Keratinocyte (primary cell): ENCODE results near the gene CNTLN. TPM values are rescaled to one million over a fixed set of nuclear protein-coding genes. Genes with fewer than 3 reads are reported as not detected.

ENCODE experiments used
- DNase-seq: peaks from one replicate; pipeline ENCODE4 v3.0.0-alpha.2; 2011; ENCODE audit warnings: low read depth, missing footprints, low spot score
- FAIRE-seq: peaks from 2 replicates; lab custom pipeline; 2011; peaks lifted over from hg19 to GRCh38; lab: Jason Lieb, UNC
- H2AFZ ChIP-seq: 2 replicates; pipeline ENCODE4 v1.6.0; 2012; ENCODE audit warnings: low read length, control low read depth, inconsistent platforms; ENCODE audit not compliant: control insufficient read depth
- H3K27ac ChIP-seq: 2 replicates; pipeline ENCODE4 v1.5.1; 2011; ENCODE audit warnings: low read length; ENCODE audit not compliant: control insufficient read depth, insufficient read depth
- H3K27me3 ChIP-seq: 3 replicates; pipeline ENCODE4 v1.6.0; 2011; ENCODE audit warnings: low read length; ENCODE audit not compliant: control insufficient read depth, insufficient read depth; ENCODE audit errors: extremely low read depth
- H3K36me3 ChIP-seq, 2 experiments: 2 replicates in 1 of 2; 3 replicates in 1 of 2; pipeline ENCODE4 v1.5.1; 2011; ENCODE audit warnings: low read length in 2 of 2, mild to moderate bottlenecking in 1 of 2; ENCODE audit not compliant: control insufficient read depth in 2 of 2, insufficient read depth in 2 of 2; ENCODE audit errors: extremely low read depth in 1 of 2
- H3K4me1 ChIP-seq: 3 replicates; pipeline ENCODE4 v1.5.1; 2011; ENCODE audit warnings: low read length; ENCODE audit not compliant: control insufficient read depth, insufficient read depth; ENCODE audit errors: extremely low read depth
- H3K4me2 ChIP-seq: 3 replicates; pipeline ENCODE4 v1.6.0; 2011; ENCODE audit warnings: low read depth, low read length; ENCODE audit not compliant: control insufficient read depth, insufficient read depth; ENCODE audit errors: extremely low read depth
- H3K4me3 ChIP-seq, 3 experiments: fragments of 200-600 bp in 1 of 3; sonication (generic) in 1 of 3; 2 replicates in 2 of 3; 3 replicates in 1 of 3; pipeline ENCODE4 v1.5.1; 2011 to 2016; ENCODE audit warnings: low read length in 3 of 3, mild to moderate bottlenecking in 3 of 3, control low read depth in 2 of 3, inconsistent platforms in 1 of 3, low read depth in 1 of 3, mixed read lengths in 1 of 3, mixed run types in 1 of 3, moderate library complexity in 1 of 3; ENCODE audit not compliant: control insufficient read depth in 2 of 3, insufficient read depth in 2 of 3; ENCODE audit errors: extremely low read depth in 1 of 3
- H3K79me2 ChIP-seq: 2 replicates; pipeline ENCODE4 v1.6.0; 2012; ENCODE audit warnings: low read length; ENCODE audit not compliant: control insufficient read depth, insufficient read depth
- H3K9ac ChIP-seq: 3 replicates; pipeline ENCODE4 v1.6.0; 2011; ENCODE audit warnings: low read length; ENCODE audit not compliant: control insufficient read depth, insufficient read depth; ENCODE audit errors: extremely low read depth
- H3K9me1 ChIP-seq: 3 replicates; pipeline ENCODE4 v1.6.0; 2011; ENCODE audit warnings: low read length; ENCODE audit not compliant: control insufficient read depth, insufficient read depth; ENCODE audit errors: extremely low read depth
- H3K9me3 ChIP-seq: 2 replicates; pipeline ENCODE4 v1.5.1; 2012; ENCODE audit warnings: low read depth, low read length; ENCODE audit not compliant: control insufficient read depth
- H4K20me1 ChIP-seq: 3 replicates; pipeline ENCODE4 v1.6.0; 2011; ENCODE audit warnings: low read length; ENCODE audit not compliant: control insufficient read depth, insufficient read depth; ENCODE audit errors: extremely low read depth
- CTCF ChIP-seq, 3 experiments: IDR thresholded peaks in 1 of 3; conservative IDR thresholded peaks in 1 of 3; optimal IDR thresholded peaks in 1 of 3; 2 replicates in 2 of 3; 3 replicates in 1 of 3; pipeline versions ENCODE3 to v1.5.1; 2011; ENCODE audit warnings: low read length in 3 of 3, mild to moderate bottlenecking in 3 of 3, moderate library complexity in 2 of 3, control low read depth in 1 of 3, inconsistent platforms in 1 of 3; ENCODE audit not compliant: insufficient read depth in 2 of 3; ENCODE audit errors: extremely low read depth in 1 of 3
- EZH2 ChIP-seq: IDR thresholded peaks from one replicate; pipeline ENCODE4 v1.6.1; 2012; ENCODE audit warnings: inconsistent platforms, mild to moderate bottlenecking, low read length, moderate library complexity
- dilution Hi-C: fragments of 300-500 bp; cut with MboI; formaldehyde crosslinking; loops from one replicate; pipeline ENCODE4 v1.7.0; 2020; ENCODE audit warnings: low sequenced_read_pairs; ENCODE audit not compliant: extremely low pct_ligation_motif_present
- polyA plus RNA-seq, 5 experiments: library from polyadenylated mRNA; depleted of rRNA in 3 of 5; stranded (reverse) in 3 of 5; stranded (forward) in 1 of 5; unstranded in 1 of 5; fragments of >200 nt; gene quantifications; 1 replicate in 1 of 5; 2 replicates in 3 of 5; 3 replicates in 1 of 5; pipeline versions ENCODE4 v1.2.1 to v1.2.3, GENCODE V29; 2011 to 2012; ENCODE audit warnings: missing spikeins in 2 of 5, low read depth in 1 of 5, low replicate concordance in 1 of 5

The CNTLN gene
- polyA plus RNA-seq, 1 donor (not counting 4 experiments of a cell fraction or from before 2014, with no cell fraction given) = 2.4 TPM

DNA sequence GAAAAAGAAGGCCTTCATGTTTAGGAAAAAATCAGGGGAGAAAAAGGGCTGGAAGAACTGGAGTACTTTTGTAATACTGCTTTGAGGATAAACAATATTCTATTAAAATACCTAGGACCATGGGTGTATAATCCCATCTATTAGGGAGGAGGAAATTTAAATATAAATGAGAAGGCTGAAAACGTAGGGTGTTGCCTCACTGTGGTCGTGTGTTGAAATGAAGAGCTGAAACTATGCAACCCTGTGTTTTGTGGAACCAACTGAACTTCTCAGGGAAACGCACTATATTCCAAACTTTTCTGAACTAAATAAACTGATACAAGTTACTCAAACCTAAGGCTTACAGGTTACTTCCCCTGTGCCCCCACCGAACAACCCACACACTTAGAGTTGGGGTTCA lies 4.5 kb upstream of the CNTLN start:
- H3K4me3 ChIP-seq = no peak overlapping the region
- peaks cover 6% of the 10 kb centered on the region for H3K4me1 ChIP-seq
- peaks cover 4% of the 10 kb centered on the region for H3K27me3 ChIP-seq
- H4K20me1 ChIP-seq = no peaks in the 10 kb centered on the region
- no peak for DNase-seq
- H3K9ac ChIP-seq = no peak overlapping the region
- H3K79me2 ChIP-seq = no peaks in the 10 kb centered on the region
- H3K9me1 ChIP-seq = no peaks in the 10 kb centered on the region
- no peak overlapping the region for H3K27ac ChIP-seq
- no peak overlapping the region for H2AFZ ChIP-seq
- no peaks in the 10 kb centered on the region for H3K36me3 ChIP-seq
- no peaks in the 10 kb centered on the region for H3K9me3 ChIP-seq
- dilution Hi-C loops = no loop called here
- TF ChIP-seq CTCF (optimal IDR thresholded peaks at IDR 0.05 in 1 of 3, IDR thresholded peaks at IDR 0.05 in 1 of 3, conservative IDR thresholded peaks at IDR 0.05 in 1 of 3; ENCODE audit: extremely low read depth in 1 of 3, insufficient read depth in 2 of 3, low read length in 3 of 3) = no peak
- no peak for TF ChIP-seq EZH2
- no peak overlapping the region for H3K4me2 ChIP-seq
- no peak for FAIRE-seq

DNA sequence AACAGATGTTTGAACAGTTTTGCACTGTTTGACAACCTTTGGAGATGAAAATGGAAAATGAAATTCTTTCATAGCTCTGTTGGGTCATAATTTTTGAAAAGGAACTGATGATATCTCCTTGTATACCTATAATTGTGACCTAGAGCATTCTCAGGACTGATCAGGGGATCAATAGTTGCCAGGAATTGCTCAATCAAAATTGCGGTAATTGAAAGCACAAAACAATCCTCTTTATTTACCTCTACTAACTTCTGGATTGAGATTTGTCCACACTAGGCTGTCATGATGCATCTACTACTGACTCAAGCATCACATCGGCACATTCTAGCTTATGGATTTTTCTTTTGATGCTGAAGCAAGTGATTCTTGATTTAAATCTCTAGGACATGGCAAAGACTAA lies 4.1 kb upstream of the CNTLN start:
- dilution Hi-C loops = no loop called here
- Histone ChIP-seq H3K4me3 (no peak overlapping the region), H3K4me2 (no peak overlapping the region), H3K9me3 (no peaks in the 10 kb centered on the region), H3K9me1 (no peaks in the 10 kb centered on the region), H3K36me3 (no peaks in the 10 kb centered on the region), H3K27me3 (peaks cover under 1% of the 10 kb centered on the region), H4K20me1 (no peaks in the 10 kb centered on the region), H3K9ac (no peak overlapping the region), H3K4me1 (peaks cover 6% of the 10 kb centered on the region), H3K79me2 (no peaks in the 10 kb centered on the region), H2AFZ (no peak overlapping the region), H3K27ac (no peak overlapping the region)
- no peak for FAIRE-seq
- no peak for TF ChIP-seq CTCF (optimal IDR thresholded peaks at IDR 0.05 in 1 of 3, IDR thresholded peaks at IDR 0.05 in 1 of 3, conservative IDR thresholded peaks at IDR 0.05 in 1 of 3; ENCODE audit: extremely low read depth in 1 of 3, insufficient read depth in 2 of 3, low read length in 3 of 3)
- no peak for TF ChIP-seq EZH2
- no peak for DNase-seq
